Esophagus (tissue), 2 donors: ENCODE results near the gene PIP5KL1. TPM values are rescaled to one million over a fixed set of nuclear protein-coding genes. Genes with fewer than 3 reads are reported as not detected.
A peak's percentile ranks its signal among the peaks of the same experiment; 100 is the strongest.
"Not testable (repeated sequence)": the region's sequence is repeated elsewhere in the genome, so short reads cannot be mapped to it uniquely, and the experiment has no call there.

ENCODE experiments used
- H3K27ac ChIP-seq, 2 donors: one replicate each; pipeline ENCODE4 v1.5.1; 2013; ENCODE audit warnings: low read depth in 2 of 2, mild to moderate bottlenecking in 2 of 2, inconsistent platforms in 1 of 2, low read length in 1 of 2, moderate library complexity in 1 of 2
- H3K27me3 ChIP-seq, 2 donors: one replicate each; pipeline ENCODE4 v1.6.1; 2013; ENCODE audit warnings: low read length in 2 of 2, control low read depth in 1 of 2, mild to moderate bottlenecking in 1 of 2; ENCODE audit not compliant: insufficient read depth in 2 of 2, control insufficient read depth in 1 of 2
- H3K36me3 ChIP-seq, 2 donors: one replicate each; pipeline ENCODE4 v1.6.1; 2013; ENCODE audit warnings: low read length in 1 of 2; ENCODE audit not compliant: control insufficient read depth in 2 of 2, insufficient read depth in 2 of 2
- H3K4me1 ChIP-seq, 2 donors: one replicate each; pipeline ENCODE4 v1.6.1; 2013; ENCODE audit warnings: low read length in 1 of 2; ENCODE audit not compliant: control insufficient read depth in 2 of 2, insufficient read depth in 2 of 2
- H3K4me3 ChIP-seq, 2 donors: one replicate each; pipeline ENCODE4 v1.5.1; 2013; ENCODE audit warnings: low read length in 2 of 2, mild to moderate bottlenecking in 2 of 2, low read depth in 1 of 2, moderate library complexity in 1 of 2
- H3K9me3 ChIP-seq, 2 donors: one replicate each; pipeline ENCODE4 v1.6.1; 2013; ENCODE audit warnings: mild to moderate bottlenecking in 2 of 2, low read depth in 1 of 2, low read length in 1 of 2, moderate library complexity in 1 of 2; ENCODE audit not compliant: control insufficient read depth in 2 of 2, insufficient read depth in 1 of 2
- WGBS, 2 donors: extraction: QIAGEN DNeasy Blood & Tissue Kit; methylation state at CpG; one replicate each; pipeline ENCODE4 v1.1.7; 2013; 5-methylcytosine and 5-hydroxymethylcytosine counted together
- polyA plus RNA-seq, 2 donors: library from polyadenylated mRNA; stranded (reverse); fragments of 200-250 nt; gene quantifications; one replicate each; pipeline ENCODE4 v1.2.3, GENCODE V29; 2013
- donor health status: healthy with polysubstance abuse.
- donor health status: Bipolar disorder and iron deficiency.

PIP5KL1 gene
- polyA plus RNA-seq, 2 donors = 2.7 to 4.8 TPM

GRCh38 chr9:127887792-127888191, 42.8 kb downstream of the PIP5KL1 start:
- H3K27me3 ChIP-seq = no peaks in the 10 kb centered on the region
- peaks cover 0 to 2% of the 10 kb centered on the region in 2 donors for H3K9me3 ChIP-seq
- WGBS, 2 donors = 76 to 87% methylated on average over 2 of the region's 2 CpGs
- peaks cover 9 to 25% of the 10 kb centered on the region in 2 donors for H3K36me3 ChIP-seq
- no peak overlapping the region for H3K27ac ChIP-seq
- no peak overlapping the region for H3K4me3 ChIP-seq
- peaks cover 3 to 4% of the 10 kb centered on the region in 2 donors for H3K4me1 ChIP-seq

GRCh38 chr9:127886401-127886972, 44.1 kb downstream of the PIP5KL1 start:
- Histone ChIP-seq H3K4me1 (peaks cover 3 to 4% of the 10 kb centered on the region in 2 donors), H3K27ac (no peak overlapping the region), H3K9me3 (no peaks in the 10 kb centered on the region), H3K36me3 (peaks cover 7 to 24% of the 10 kb centered on the region in 2 donors), H3K27me3 (no peaks in the 10 kb centered on the region), H3K4me3 (no peak overlapping the region)
- 96 to 97% methylated on average over 18 of the region's 18 CpGs for WGBS, 2 donors

- Histone ChIP-seq H3K9me3 (no peaks in the 10 kb centered on the region), H3K27me3 (no peaks in the 10 kb centered on the region), H3K4me3 (no peak overlapping the region), H3K36me3 (peaks cover 7 to 21% of the 10 kb centered on the region in 2 donors), H3K27ac (no peak overlapping the region), H3K4me1 (peaks cover 3 to 4% of the 10 kb centered on the region in 2 donors)
- 78 to 80% methylated on average over 13 of the region's 13 CpGs for WGBS, 2 donors
Measured at GRCh38 chr9:127885508-127886281, 44.9 kb downstream of the PIP5KL1 start.

- Histone ChIP-seq H3K4me3 (no peak overlapping the region), H3K4me1 (peaks cover 3 to 4% of the 10 kb centered on the region in 2 donors), H3K27ac (peak overlapping the region in 1 of 2 donors; percentile 13), H3K27me3 (no peaks in the 10 kb centered on the region), H3K36me3 (peaks cover 7 to 15% of the 10 kb centered on the region in 2 donors), H3K9me3 (no peaks in the 10 kb centered on the region)
- 78 to 82% methylated on average over 15 of the region's 15 CpGs for WGBS, 2 donors
Measured at GRCh38 chr9:127884976-127885490, 45.5 kb downstream of the PIP5KL1 start.

GRCh38 chr9:127884427-127884911, 46.1 kb downstream of the PIP5KL1 start:
- Histone ChIP-seq H3K36me3 (peaks cover 7 to 15% of the 10 kb centered on the region in 2 donors), H3K4me1 (peaks cover 3 to 4% of the 10 kb centered on the region in 2 donors), H3K27me3 (no peaks in the 10 kb centered on the region), H3K27ac (peak overlapping the region in 1 of 2 donors; percentile 9), H3K4me3 (no peak overlapping the region), H3K9me3 (no peaks in the 10 kb centered on the region)
- 46 to 60% methylated on average over 11 of the region's 11 CpGs for WGBS, 2 donors

- Histone ChIP-seq H3K9me3 (no peaks in the 10 kb centered on the region), H3K4me3 (no peak overlapping the region), H3K4me1 (peaks cover 3 to 4% of the 10 kb centered on the region in 2 donors), H3K36me3 (peaks cover 7 to 15% of the 10 kb centered on the region in 2 donors), H3K27ac (no peak overlapping the region), H3K27me3 (no peaks in the 10 kb centered on the region)
- 80 to 87% methylated on average over 7 of the region's 7 CpGs for WGBS, 2 donors
Measured at GRCh38 chr9:127883959-127884358, 46.6 kb downstream of the PIP5KL1 start.

- not testable (repeated sequence) for H3K36me3 ChIP-seq, H3K4me3 ChIP-seq, H3K27me3 ChIP-seq, H3K27ac ChIP-seq, H3K9me3 ChIP-seq
- 83 to 87% methylated on average over 3 of the region's 3 CpGs for WGBS, 2 donors
- peaks cover 9 to 11% of the 10 kb centered on the region in 2 donors for H3K4me1 ChIP-seq
Measured at GRCh38 chr9:127881715-127882114, 48.9 kb downstream of the PIP5KL1 start.

- H3K9me3 ChIP-seq = no peaks in the 10 kb centered on the region
- H3K4me3 ChIP-seq = no peak overlapping the region
- H3K27ac ChIP-seq = no peak overlapping the region
- H3K27me3 ChIP-seq = no peaks in the 10 kb centered on the region
- peaks cover 17 to 23% of the 10 kb centered on the region in 2 donors for H3K4me1 ChIP-seq
- 77 to 78% methylated on average over 8 of the region's 8 CpGs for WGBS, 2 donors
- H3K36me3 ChIP-seq = no peaks in the 10 kb centered on the region
Measured at GRCh38 chr9:127880143-127880542, 50.4 kb downstream of the PIP5KL1 start.

GRCh38 chr9:127878652-127879390, 51.8 kb downstream of the PIP5KL1 start:
- H3K27ac ChIP-seq = no peak overlapping the region

More at GRCh38 chr9:127878652-127879390, 51.8 kb downstream of the PIP5KL1 start:
- peaks cover 17 to 30% of the 10 kb centered on the region in 2 donors for H3K4me1 ChIP-seq
- WGBS, 2 donors = 67 to 71% methylated on average over 8 of the region's 8 CpGs
- H3K4me3 ChIP-seq = no peak overlapping the region
- H3K36me3 ChIP-seq = peaks cover 0 to 3% of the 10 kb centered on the region in 2 donors
- H3K27me3 ChIP-seq = no peaks in the 10 kb centered on the region
- no peaks in the 10 kb centered on the region for H3K9me3 ChIP-seq
